DMS53 treated with DMSO at 0.1 percent for 48 hours (cell line): ENCODE data around the gene PLEKHM2.

ENCODE experiments used
- DNase-seq: peaks from one replicate; lab custom pipeline; 2025; ENCODE audit not compliant: unreplicated experiment; lab: John Stamatoyannopoulos, UW

PLEKHM2 gene

GRCh38 chr1:15723631-15724246 is 39.6 kb downstream of the PLEKHM2 start:
- no peak for DNase-seq

- DNase-seq = no peak
These were observed 41.1 kb downstream of the PLEKHM2 start for GRCh38 chr1:15724949-15725880.

GRCh38 chr1:15726508-15726907 is 42.4 kb downstream of the PLEKHM2 start:
- no peak for DNase-seq

GRCh38 chr1:15727021-15727420 is 42.9 kb downstream of the PLEKHM2 start:
- DNase-seq = no peak

GRCh38 chr1:15727424-15727823 is 43.3 kb downstream of the PLEKHM2 start:
- no peak for DNase-seq

- no peak for DNase-seq
These were observed 43.9 kb downstream of the PLEKHM2 start for GRCh38 chr1:15727866-15728534.

GRCh38 chr1:15728937-15729657 is 45.0 kb downstream of the PLEKHM2 start:
- no peak for DNase-seq

GRCh38 chr1:15730423-15730822 is 46.3 kb downstream of the PLEKHM2 start:
- DNase-seq = no peak

- DNase-seq = no peak
These were observed 46.8 kb downstream of the PLEKHM2 start for GRCh38 chr1:15730936-15731335.

- no peak for DNase-seq
These were observed 47.9 kb downstream of the PLEKHM2 start for GRCh38 chr1:15731735-15732685.

GRCh38 chr1:15732686-15733081 is 48.6 kb downstream of the PLEKHM2 start:
- no peak for DNase-seq

- DNase-seq = no peak
These were observed 49.2 kb downstream of the PLEKHM2 start for GRCh38 chr1:15733218-15733725.

GRCh38 chr1:15733726-15734226 is 49.7 kb downstream of the PLEKHM2 start:
- DNase-seq = no peak

- no peak for DNase-seq
These were observed 50.2 kb downstream of the PLEKHM2 start for GRCh38 chr1:15734296-15734695.

GRCh38 chr1:15734901-15735300 is 50.8 kb downstream of the PLEKHM2 start:
- DNase-seq = no peak

GRCh38 chr1:15735304-15736037 is 51.4 kb downstream of the PLEKHM2 start:
- DNase-seq = peak; percentile 15

GRCh38 chr1:15736038-15736891 is 52.1 kb downstream of the PLEKHM2 start, which contains the start of gene SLC25A34:
TSS of gene SLC25A34 (plus strand) at chr1:15736258. CDS start at chr1:15736486, 228 bp downstream.
- DNase-seq = peak; percentile 93

GRCh38 chr1:15736892-15737261 is 52.8 kb downstream of the PLEKHM2 start:
- no peak for DNase-seq
